GM21737 (cell line): Measurements from ENCODE around the gene MAP2K2.
"Not testable (repeated sequence)": the region's sequence is repeated elsewhere in the genome, so short reads cannot be mapped to it uniquely, and the experiment has no call there.

Experiments
- ATAC-seq: cut with Tn5 transposase; IDR thresholded peaks from one replicate; pipeline ENCODE4 v1.9.1; 2021; ENCODE audit warnings: mild to moderate bottlenecking, moderate library complexity; ENCODE audit not compliant: unreplicated experiment

The MAP2K2 gene

GRCh38 chr19:4134351-4134750 lies 10.4 kb upstream of the MAP2K2 start:
- no peak for ATAC-seq

- no peak for ATAC-seq
Measured at GRCh38 chr19:4130744-4131438, 7.0 kb upstream of the MAP2K2 start.

- ATAC-seq: not testable (repeated sequence)
Measured at GRCh38 chr19:4129050-4129449, 5.1 kb upstream of the MAP2K2 start.

- ATAC-seq: not testable (repeated sequence)
Measured at GRCh38 chr19:4127322-4127721, 3.4 kb upstream of the MAP2K2 start.

- ATAC-seq: no peak
Measured at GRCh38 chr19:4124638-4125037, 716 bp upstream of the MAP2K2 start.

GRCh38 chr19:4122480-4122879 lies 1.4 kb downstream of the MAP2K2 start:
- ATAC-seq: no peak

GRCh38 chr19:4121815-4122214 lies 2.1 kb downstream of the MAP2K2 start:
- ATAC-seq: no peak

- no peak for ATAC-seq
Measured at GRCh38 chr19:4121273-4121612, 2.7 kb downstream of the MAP2K2 start.

- no peak for ATAC-seq
Measured at GRCh38 chr19:4120559-4121272, 3.2 kb downstream of the MAP2K2 start.

- no peak for ATAC-seq
Measured at GRCh38 chr19:4119763-4120162, 4.2 kb downstream of the MAP2K2 start.

- ATAC-seq: no peak
Measured at GRCh38 chr19:4115818-4116385, 8.0 kb downstream of the MAP2K2 start.

- peak; percentile 74 for ATAC-seq
Measured at GRCh38 chr19:4115050-4115817, 8.7 kb downstream of the MAP2K2 start.

GRCh38 chr19:4114181-4114580 lies 9.7 kb downstream of the MAP2K2 start:
- no peak for ATAC-seq

- no peak for ATAC-seq
Measured at GRCh38 chr19:4113398-4114088, 10.4 kb downstream of the MAP2K2 start.

- no peak for ATAC-seq
Measured at GRCh38 chr19:4112367-4112766, 11.6 kb downstream of the MAP2K2 start.

GRCh38 chr19:4109626-4109945 lies 14.3 kb downstream of the MAP2K2 start:
- no peak for ATAC-seq

GRCh38 chr19:4108767-4109625 lies 14.9 kb downstream of the MAP2K2 start:
- no peak for ATAC-seq

GRCh38 chr19:4103080-4103433 lies 20.9 kb downstream of the MAP2K2 start:
- no peak for ATAC-seq

- no peak for ATAC-seq
Measured at GRCh38 chr19:4102339-4103079, 21.4 kb downstream of the MAP2K2 start.

GRCh38 chr19:4101496-4101770 lies 22.5 kb downstream of the MAP2K2 start:
- ATAC-seq: no peak
